Activated T-helper 2 cell treated with anti-CD3 and anti-CD28 coated beads, Interferon-gamma antibody, Interleukin-2, Interleukin-4, amounts not matched to agents 10 μg/mL and 5 μg/mL and 100 μg/mL, durations not matched to agents 14 hours and 24 hours and 36 hours (primary cell): ENCODE data around the gene H6PD. TPM values are rescaled to one million over a fixed set of nuclear protein-coding genes. Genes with fewer than 3 reads are reported as not detected.

Experiments
- DNase-seq: peaks from one replicate; pipeline ENCODE4 v3.0.0; 2021; ENCODE audit warnings: low spot score
- H3K27ac Mint-ChIP-seq: one replicate; pipeline ENCODE4 v1.8.0; 2021; ENCODE audit warnings: mixed read lengths
- H3K27me3 Mint-ChIP-seq: one replicate; pipeline ENCODE4 v1.8.0; 2021; ENCODE audit warnings: low read depth, mixed read lengths
- H3K36me3 Mint-ChIP-seq: one replicate; pipeline ENCODE4 v1.8.0; 2021; ENCODE audit warnings: low read depth, mixed read lengths
- H3K4me1 Mint-ChIP-seq: one replicate; pipeline ENCODE4 v1.8.0; 2021; ENCODE audit warnings: low read depth, mixed read lengths
- H3K4me3 Mint-ChIP-seq: one replicate; pipeline ENCODE4 v1.8.0; 2021; ENCODE audit warnings: low read depth, mild to moderate bottlenecking, moderate library complexity, mixed read lengths
- H3K9me3 Mint-ChIP-seq: one replicate; pipeline ENCODE4 v1.8.0; 2021; ENCODE audit warnings: mixed read lengths
- intact Hi-C: fragments of 100-400 bp; cut with micrococcal nuclease; formaldehyde crosslinking; loops from one replicate; pipeline ENCODE4 v1.15.1; 2023
- total RNA-seq: library from RNA; stranded (reverse); gene quantifications from 2 replicates; pipeline ENCODE4 v1.2.3, GENCODE V29; 2022

Gene H6PD
- total RNA-seq, 1 donor from 2014 or later = 27.1 TPM

- H3K27ac Mint-ChIP-seq = no peak overlapping the region
- no peaks in the 10 kb centered on the region for H3K4me1 Mint-ChIP-seq
- no peaks in the 10 kb centered on the region for H3K9me3 Mint-ChIP-seq
- intact Hi-C loops = no loop called here
- no peak overlapping the region for H3K4me3 Mint-ChIP-seq
- H3K27me3 Mint-ChIP-seq = peaks cover 14% of the 10 kb centered on the region
- H3K36me3 Mint-ChIP-seq = no peaks in the 10 kb centered on the region
- no peak for DNase-seq
These were observed 11.5 kb upstream of the H6PD start for GRCh38 chr1:9222846-9223625.

- Mint-ChIP-seq H3K36me3 (no peaks in the 10 kb centered on the region), H3K27me3 (peaks cover 12% of the 10 kb centered on the region), H3K4me1 (peaks cover 5% of the 10 kb centered on the region), H3K9me3 (no peaks in the 10 kb centered on the region), H3K27ac (no peak overlapping the region), H3K4me3 (no peak overlapping the region)
- intact Hi-C loops = no loop called here
- no peak for DNase-seq
These were observed 9.7 kb upstream of the H6PD start for GRCh38 chr1:9224664-9225410.

- H3K27ac Mint-ChIP-seq = no peak overlapping the region
These were observed 9.2 kb upstream of the H6PD start for GRCh38 chr1:9225411-9225785.

GRCh38 chr1:9228609-9229008, 6.0 kb upstream of the H6PD start:
- intact Hi-C loops = no loop called here
- DNase-seq = no peak
- H3K36me3 Mint-ChIP-seq = no peaks in the 10 kb centered on the region
- no peak overlapping the region for H3K27ac Mint-ChIP-seq
- no peaks in the 10 kb centered on the region for H3K9me3 Mint-ChIP-seq
- H3K27me3 Mint-ChIP-seq = peaks cover 6% of the 10 kb centered on the region
- no peak overlapping the region for H3K4me3 Mint-ChIP-seq
- peaks cover 15% of the 10 kb centered on the region for H3K4me1 Mint-ChIP-seq

More at GRCh38 chr1:9225411-9225785, 9.2 kb upstream of the H6PD start:
- peaks cover 9% of the 10 kb centered on the region for H3K27me3 Mint-ChIP-seq
- no peak for DNase-seq
- intact Hi-C loops = no loop called here
- no peaks in the 10 kb centered on the region for H3K9me3 Mint-ChIP-seq
- no peak overlapping the region for H3K4me3 Mint-ChIP-seq
- H3K36me3 Mint-ChIP-seq = no peaks in the 10 kb centered on the region
- H3K4me1 Mint-ChIP-seq = peaks cover 5% of the 10 kb centered on the region

- intact Hi-C loops = no loop called here
- no peak for DNase-seq
- H3K27ac Mint-ChIP-seq = no peak overlapping the region
- no peaks in the 10 kb centered on the region for H3K36me3 Mint-ChIP-seq
- peaks cover 20% of the 10 kb centered on the region for H3K4me1 Mint-ChIP-seq
- no peak overlapping the region for H3K4me3 Mint-ChIP-seq
- peaks cover 6% of the 10 kb centered on the region for H3K27me3 Mint-ChIP-seq
- H3K9me3 Mint-ChIP-seq = no peaks in the 10 kb centered on the region
These were observed 5.0 kb upstream of the H6PD start for GRCh38 chr1:9229549-9229948.

- no peak overlapping the region for H3K27ac Mint-ChIP-seq
- intact Hi-C loops = no loop called here
- no peaks in the 10 kb centered on the region for H3K9me3 Mint-ChIP-seq
- H3K36me3 Mint-ChIP-seq = no peaks in the 10 kb centered on the region
- peaks cover 23% of the 10 kb centered on the region for H3K4me1 Mint-ChIP-seq
- no peak overlapping the region for H3K4me3 Mint-ChIP-seq
- DNase-seq = no peak
- H3K27me3 Mint-ChIP-seq = peaks cover 3% of the 10 kb centered on the region
These were observed 3.6 kb upstream of the H6PD start for GRCh38 chr1:9230869-9231533.

GRCh38 chr1:9231648-9232332, 2.8 kb upstream of the H6PD start:
- no peak overlapping the region for H3K27ac Mint-ChIP-seq
- peaks cover 25% of the 10 kb centered on the region for H3K4me1 Mint-ChIP-seq
- intact Hi-C loops = no loop called here
- peaks cover 3% of the 10 kb centered on the region for H3K36me3 Mint-ChIP-seq
- H3K27me3 Mint-ChIP-seq = no peaks in the 10 kb centered on the region
- no peak for DNase-seq
- H3K9me3 Mint-ChIP-seq = no peaks in the 10 kb centered on the region
- H3K4me3 Mint-ChIP-seq = no peak overlapping the region

GRCh38 chr1:9233241-9233941, 1.2 kb upstream of the H6PD start:
- Mint-ChIP-seq H3K36me3 (peaks cover 15% of the 10 kb centered on the region), H3K4me1 (peaks cover 38% of the 10 kb centered on the region), H3K27me3 (no peaks in the 10 kb centered on the region), H3K27ac (no peak overlapping the region), H3K4me3 (peak overlapping the region; percentile 37), H3K9me3 (no peaks in the 10 kb centered on the region)
- no peak for DNase-seq
- intact Hi-C loops = no loop called here

GRCh38 chr1:9233942-9234222, 692 bp upstream of the H6PD start:
- H3K27ac Mint-ChIP-seq = peak overlapping the region; percentile 91
- peaks cover 19% of the 10 kb centered on the region for H3K36me3 Mint-ChIP-seq
- H3K4me3 Mint-ChIP-seq = peak overlapping the region; percentile 88
- H3K9me3 Mint-ChIP-seq = no peaks in the 10 kb centered on the region
- no peaks in the 10 kb centered on the region for H3K27me3 Mint-ChIP-seq
- DNase-seq = no peak
- peaks cover 38% of the 10 kb centered on the region for H3K4me1 Mint-ChIP-seq
- intact Hi-C loops = no loop called here

GRCh38 chr1:9235096-9235459, 504 bp downstream of the H6PD start:
- Mint-ChIP-seq H3K36me3 (peaks cover 26% of the 10 kb centered on the region), H3K27me3 (no peaks in the 10 kb centered on the region), H3K4me3 (peak overlapping the region; percentile 86), H3K27ac (peak overlapping the region; percentile 90), H3K9me3 (no peaks in the 10 kb centered on the region), H3K4me1 (peaks cover 48% of the 10 kb centered on the region)
- intact Hi-C loops = loop anchor here (5.0 kb wide), 1 partner anchor 47 kb away; no protein-coding TSS in a partner anchor
- no peak for DNase-seq

GRCh38 chr1:9235560-9235959, 986 bp downstream of the H6PD start:
- Mint-ChIP-seq H3K27me3 (no peaks in the 10 kb centered on the region), H3K4me1 (peaks cover 53% of the 10 kb centered on the region), H3K27ac (peak overlapping the region; percentile 90), H3K36me3 (peaks cover 27% of the 10 kb centered on the region), H3K9me3 (no peaks in the 10 kb centered on the region), H3K4me3 (peak overlapping the region; percentile 86)
- intact Hi-C loops = loop anchor here (5.0 kb wide), 1 partner anchor 47 kb away; no protein-coding TSS in a partner anchor
- no peak for DNase-seq

- no peaks in the 10 kb centered on the region for H3K9me3 Mint-ChIP-seq
- H3K27me3 Mint-ChIP-seq = no peaks in the 10 kb centered on the region
- peak overlapping the region; percentile 33 for H3K27ac Mint-ChIP-seq
- H3K4me1 Mint-ChIP-seq = peaks cover 57% of the 10 kb centered on the region
- DNase-seq = no peak
- H3K36me3 Mint-ChIP-seq = peaks cover 41% of the 10 kb centered on the region
- peak overlapping the region; percentile 24 for H3K4me3 Mint-ChIP-seq
- intact Hi-C loops = loop anchor here (2.0 to 5.0 kb wide), 2 partner anchors 44 to 77 kb away; no protein-coding TSS in a partner anchor
These were observed 3.6 kb downstream of the H6PD start for GRCh38 chr1:9238134-9238533.
